ENCODE results near the gene EHBP1. TPM values are rescaled to one million over a fixed set of nuclear protein-coding genes. Genes with fewer than 3 reads are reported as not detected.

The EHBP1 gene
- total RNA-seq, 2 donors from 2014 or later, result 34.6 to 49.8 TPM

DNA sequence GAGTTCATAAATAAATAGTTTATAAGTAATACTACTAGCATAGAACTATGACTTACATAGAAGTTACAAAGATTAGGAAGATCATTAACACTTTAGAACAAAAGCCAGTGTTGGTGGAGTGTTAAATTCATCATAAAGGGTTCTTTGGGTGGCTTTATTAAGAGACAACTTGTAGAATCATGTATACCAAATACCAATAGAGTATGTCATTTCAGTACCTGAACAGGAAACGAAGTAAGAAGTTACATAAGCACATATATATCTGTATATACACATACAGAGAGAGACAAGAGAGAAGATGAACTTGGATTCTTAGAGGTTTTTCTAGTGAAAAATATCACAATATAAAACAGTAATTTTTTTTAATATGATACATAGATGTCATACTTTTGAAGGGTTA lies 262.7 kb downstream of the EHBP1 start:
- H3K4me3 Mint-ChIP-seq, result no peak overlapping the region
- no peaks in the 10 kb centered on the region for H3K9me3 Mint-ChIP-seq
- H3K4me1 ChIP-seq (ENCODE audit: control insufficient read depth, insufficient read depth, low read length), result peaks cover 8% of the 10 kb centered on the region
- no CpG with 5 or more reads among the region's 1 CpG for WGBS, 2 experiments (ENCODE audit: insufficient coverage in 1 of 2, insufficient read length in 1 of 2)
- H3K27ac Mint-ChIP-seq, result no peak overlapping the region
- peaks cover 1% of the 10 kb centered on the region for H3K36me3 Mint-ChIP-seq (ENCODE audit: low read depth)
- H3K9ac ChIP-seq (ENCODE audit: extremely low read depth, low read length, poor library complexity, severe bottlenecking), result no peak overlapping the region
- TF ChIP-seq CTCF (conservative IDR thresholded peaks at IDR 0.05), result no peak
- no peaks in the 10 kb centered on the region for H3K9me3 ChIP-seq (ENCODE audit: control insufficient read depth, low read length)
- peaks cover 14% of the 10 kb centered on the region for H3K27me3 Mint-ChIP-seq (ENCODE audit: insufficient read depth)
- H3K4me3 ChIP-seq (ENCODE audit: low read length), result no peak overlapping the region
- no peak overlapping the region for H3K27ac ChIP-seq (ENCODE audit: low read depth, low read length)
- DNase-seq, result no peak
- H3K36me3 ChIP-seq (ENCODE audit: control insufficient read depth, insufficient read depth, low read length), result no peaks in the 10 kb centered on the region
- H3K27me3 ChIP-seq (ENCODE audit: control insufficient read depth, insufficient read depth, low read length, poor library complexity, severe bottlenecking), result peaks cover 31% of the 10 kb centered on the region
- H3K4me1 Mint-ChIP-seq, result peaks cover 59% of the 10 kb centered on the region

DNA sequence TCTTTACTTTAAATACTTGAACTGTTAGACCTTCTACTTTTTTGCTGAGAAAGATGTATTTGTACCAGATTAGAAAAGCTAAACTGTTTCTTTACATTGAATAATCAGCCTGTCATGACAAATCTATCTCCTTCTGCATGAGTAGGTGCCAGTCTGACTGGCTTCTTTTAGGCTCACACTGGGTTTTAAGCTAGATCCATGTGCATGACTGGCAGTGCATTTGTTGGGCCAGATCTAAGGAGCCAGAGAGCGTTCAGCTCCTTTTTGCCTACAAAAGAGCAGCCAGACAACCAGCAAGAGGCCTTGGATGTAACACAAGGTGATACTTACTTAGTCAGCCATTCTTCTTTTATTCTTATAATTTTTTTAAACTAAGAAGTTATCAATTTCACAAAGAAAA lies 263.2 kb downstream of the EHBP1 start:
- Mint-ChIP-seq H3K27ac (no peak overlapping the region), H3K4me1 (peaks cover 59% of the 10 kb centered on the region), H3K9me3 (no peaks in the 10 kb centered on the region), H3K36me3 (ENCODE audit: low read depth) (peaks cover 1% of the 10 kb centered on the region), H3K27me3 (ENCODE audit: insufficient read depth) (peaks cover 14% of the 10 kb centered on the region), H3K4me3 (no peak overlapping the region)
- no peak for DNase-seq
- H3K4me1 ChIP-seq (ENCODE audit: control insufficient read depth, insufficient read depth, low read length), result peaks cover 8% of the 10 kb centered on the region
- H3K4me3 ChIP-seq (ENCODE audit: low read length), result no peak overlapping the region
- no peak for TF ChIP-seq CTCF (conservative IDR thresholded peaks at IDR 0.05)
- no peak overlapping the region for H3K9ac ChIP-seq (ENCODE audit: extremely low read depth, low read length, poor library complexity, severe bottlenecking)
- no peaks in the 10 kb centered on the region for H3K9me3 ChIP-seq (ENCODE audit: control insufficient read depth, low read length)
- WGBS, 2 experiments (ENCODE audit: insufficient coverage in 1 of 2, insufficient read length in 1 of 2), result 63 to 89% methylated on average over 1 of the region's 1 CpG
- no peaks in the 10 kb centered on the region for H3K36me3 ChIP-seq (ENCODE audit: control insufficient read depth, insufficient read depth, low read length)
- H3K27me3 ChIP-seq (ENCODE audit: control insufficient read depth, insufficient read depth, low read length, poor library complexity, severe bottlenecking), result peaks cover 36% of the 10 kb centered on the region
- no peak overlapping the region for H3K27ac ChIP-seq (ENCODE audit: low read depth, low read length)

- H3K9me3 ChIP-seq (ENCODE audit: control insufficient read depth, low read length), result no peaks in the 10 kb centered on the region
- no peak for DNase-seq
- Mint-ChIP-seq H3K9me3 (no peaks in the 10 kb centered on the region), H3K4me1 (peaks cover 45% of the 10 kb centered on the region), H3K36me3 (ENCODE audit: low read depth) (peaks cover 4% of the 10 kb centered on the region), H3K27ac (no peak overlapping the region), H3K4me3 (no peak overlapping the region), H3K27me3 (ENCODE audit: insufficient read depth) (peaks cover 20% of the 10 kb centered on the region)
- no peak overlapping the region for H3K4me3 ChIP-seq (ENCODE audit: low read length)
- H3K27ac ChIP-seq (ENCODE audit: low read depth, low read length), result no peak overlapping the region
- H3K36me3 ChIP-seq (ENCODE audit: control insufficient read depth, insufficient read depth, low read length), result no peaks in the 10 kb centered on the region
- no peak for TF ChIP-seq CTCF (conservative IDR thresholded peaks at IDR 0.05)
- 90% methylated on average over 2 of the region's 2 CpGs; no CpG with 5 or more reads in 1 of the 2 experiments for whole genome bisulfite sequencing, 2 experiments (ENCODE audit: insufficient coverage in 1 of 2, insufficient read length in 1 of 2)
- peaks cover 64% of the 10 kb centered on the region for H3K27me3 ChIP-seq (ENCODE audit: control insufficient read depth, insufficient read depth, low read length, poor library complexity, severe bottlenecking)
- peaks cover 5% of the 10 kb centered on the region for H3K4me1 ChIP-seq (ENCODE audit: control insufficient read depth, insufficient read depth, low read length)
- H3K9ac ChIP-seq (ENCODE audit: extremely low read depth, low read length, poor library complexity, severe bottlenecking), result no peak overlapping the region
Measured at GRCh38 chr2:62971936-62972335, 266.4 kb downstream of the EHBP1 start.

Data from endodermal cell (in vitro differentiated cells).